GM21526 (cell line): ENCODE measurements around the gene PUS7.
A peak's percentile ranks its signal among the peaks of the same experiment; 100 is the strongest.
"Not testable (repeated sequence)": the region's sequence is repeated elsewhere in the genome, so short reads cannot be mapped to it uniquely, and the experiment has no call there.

ENCODE experiments used
- ATAC-seq: cut with Tn5 transposase; IDR thresholded peaks from one replicate; pipeline ENCODE4 v1.9.1; 2021; ENCODE audit warnings: moderate library complexity; ENCODE audit not compliant: unreplicated experiment, low FRiP score

PUS7 gene

GRCh38 chr7:105521717-105522463, at the start of gene PUS7:
Gene PUS7 (minus strand): TSS chr7:105522271. CDS start chr7:105508512, 13,759 bp downstream.
- peak; percentile 75 for ATAC-seq

GRCh38 chr7:105567821-105568220, 45.8 kb upstream of the PUS7 start:
- ATAC-seq = no peak

- ATAC-seq = no peak
These were observed 45.0 kb upstream of the PUS7 start for GRCh38 chr7:105567024-105567423.

GRCh38 chr7:105565190-105565589, 43.1 kb upstream of the PUS7 start:
- ATAC-seq = no peak

- no peak for ATAC-seq
These were observed 37.9 kb upstream of the PUS7 start for GRCh38 chr7:105559926-105560325.

- no peak for ATAC-seq
These were observed 16.3 kb upstream of the PUS7 start for GRCh38 chr7:105538339-105538738.

GRCh38 chr7:105532709-105533460, 10.8 kb upstream of the PUS7 start:
- ATAC-seq = no peak

GRCh38 chr7:105531792-105532671, 10.0 kb upstream of the PUS7 start, which contains the start of gene RINT1:
Gene RINT1 (plus strand): TSS chr7:105532201. CDS start chr7:105532316, 115 bp downstream.
- peak; percentile 91 for ATAC-seq

- no peak for ATAC-seq
These were observed 8.5 kb upstream of the PUS7 start for GRCh38 chr7:105530546-105530945.

GRCh38 chr7:105530126-105530525, 8.1 kb upstream of the PUS7 start:
- ATAC-seq = no peak

- not testable (repeated sequence) for ATAC-seq
These were observed 5.7 kb upstream of the PUS7 start for GRCh38 chr7:105527737-105528136.

- ATAC-seq = no peak
These were observed 2.8 kb upstream of the PUS7 start for GRCh38 chr7:105524840-105525239.

- not testable (repeated sequence) for ATAC-seq
These were observed 2.4 kb upstream of the PUS7 start for GRCh38 chr7:105524423-105524822.

- peak; percentile 45 for ATAC-seq
These were observed 899 bp downstream of the PUS7 start for GRCh38 chr7:105521027-105521716.

- ATAC-seq = not testable (repeated sequence)
These were observed 1.5 kb downstream of the PUS7 start for GRCh38 chr7:105520620-105521019.

- no peak for ATAC-seq
These were observed 2.7 kb downstream of the PUS7 start for GRCh38 chr7:105519353-105519752.

GRCh38 chr7:105515610-105516009, 6.5 kb downstream of the PUS7 start:
- not testable (repeated sequence) for ATAC-seq

- no peak for ATAC-seq
These were observed 9.0 kb downstream of the PUS7 start for GRCh38 chr7:105512926-105513526.

GRCh38 chr7:105512415-105512814, 9.7 kb downstream of the PUS7 start:
- ATAC-seq = no peak

- no peak for ATAC-seq
These were observed 19.9 kb downstream of the PUS7 start for GRCh38 chr7:105502173-105502572.
